Heart left ventricle (tissue), 13 donors: Measurements from ENCODE around the gene ITGA3.

Source experiments
- CTCF ChIP-seq, 12 donors: fragments of 200-600 bp; sonication (generic) in 4 of 12; IDR thresholded peaks; one replicate each; pipeline versions ENCODE4 v1.5.0 to v1.8.0; 2018 to 2022; ENCODE audit warnings: antibody characterized with exemption in 12 of 12, mild to moderate bottlenecking in 5 of 12
- POLR2A ChIP-seq, 2 donors: fragments of 450-650 bp; IDR thresholded peaks; one replicate each; pipeline ENCODE4 v1.6.1; 2017; ENCODE audit warnings: antibody characterized with exemption in 2 of 2, mild to moderate bottlenecking in 2 of 2, moderate library complexity in 2 of 2
- donor health status: ischemic (EF 13 %, LVEDD 7.1; RV severe dilation, severe dysfunction).
- donor health status: DM: no; HTN: yes; CAD: no.
- donor health status: DM: no; HTN: no; CAD: no.
- donor health status: ischemic (EF 25% LVEDD 6.9; RV normal size, moderate dysfunction).
- donor health status: ischemic (EF 25% LVEDD 5.7; RV mildly dilated, moderate dysfunction).
- donor health status: ischemic (EF 35%, LVEDD 5.7; RV mildly dilated, moderate dysfunction).
- donor health status: nonischemic (EF 11% LVEDD 7.7; RV severe dilation, severe dysfunction).
- donor health status: DM: yes; HTN: yes; CAD: no.
- donor health status: PGD.
- donor health status: ischemic (EF 29% LVEDD 5.4; RV normal size, mild dysfunction).
- donor health status: nonischemic (EF 23%, LVEDD 6.1; RV moderate dilation, normal function).

GRCh38 chr17:50046179-50046578, 9.7 kb upstream of the ITGA3 start:
- TF ChIP-seq CTCF (IDR thresholded peaks at IDR 0.05) = no peak
- TF ChIP-seq POLR2A (IDR thresholded peaks at IDR 0.05) = no peak
